Measurements from ENCODE around the gene MDN1. TPM values are rescaled to one million over a fixed set of nuclear protein-coding genes. Genes with fewer than 3 reads are reported as not detected.

Gene MDN1
- total and polyA plus RNA-seq, 3 donors from 2014 or later = 39.1 to 89.0 (median 80.3) TPM

DNA sequence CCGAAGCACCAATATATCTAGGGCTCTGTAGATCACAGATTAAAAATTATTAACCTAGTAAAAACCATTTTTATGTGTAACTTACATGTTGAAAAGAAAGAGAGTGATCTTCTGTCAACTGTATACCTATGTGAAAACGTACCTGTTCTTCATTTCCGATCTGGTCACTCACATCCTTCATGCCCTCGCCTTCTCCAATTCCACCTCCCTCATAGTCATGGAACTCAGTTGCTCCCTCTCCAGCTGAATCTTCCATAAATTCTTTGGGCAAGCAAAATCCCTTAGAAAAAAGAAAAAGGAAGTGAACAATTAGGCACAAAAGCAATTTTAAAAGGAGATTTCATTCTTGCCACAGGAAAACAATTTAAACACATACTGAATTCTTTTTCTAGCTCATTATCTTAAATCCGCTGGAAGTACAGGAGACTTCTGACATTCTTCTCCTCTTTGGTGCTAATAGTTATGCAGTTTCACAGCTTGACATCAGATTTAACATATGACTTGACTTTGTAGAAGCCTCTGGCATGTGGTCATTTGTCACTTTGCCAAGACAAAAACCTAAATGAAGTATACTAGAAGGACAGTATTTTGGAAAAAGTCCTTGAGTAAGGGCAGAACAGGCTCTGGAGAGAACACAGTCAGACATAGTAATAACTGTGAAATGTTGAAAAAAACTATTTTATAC is 151.6 kb downstream of the MDN1 start:
- 83 to 92% methylated on average over 5 of the region's 5 CpGs for WGBS, 2 donors
- Histone ChIP-seq H3K36me3 (ENCODE audit: low read depth, missing control alignments) (no peaks in the 10 kb centered on the region), H3K27me3 (no peaks in the 10 kb centered on the region), H3K4me3 (no peak overlapping the region), H3K27ac (no peak overlapping the region), H3K9me3 (no peaks in the 10 kb centered on the region), H3K4me1 (peaks cover 12% of the 10 kb centered on the region)
- DNase-seq = no peak
- no peak for TF ChIP-seq POLR2A (IDR thresholded peaks at IDR 0.05)
- TF ChIP-seq, protein P1, sequence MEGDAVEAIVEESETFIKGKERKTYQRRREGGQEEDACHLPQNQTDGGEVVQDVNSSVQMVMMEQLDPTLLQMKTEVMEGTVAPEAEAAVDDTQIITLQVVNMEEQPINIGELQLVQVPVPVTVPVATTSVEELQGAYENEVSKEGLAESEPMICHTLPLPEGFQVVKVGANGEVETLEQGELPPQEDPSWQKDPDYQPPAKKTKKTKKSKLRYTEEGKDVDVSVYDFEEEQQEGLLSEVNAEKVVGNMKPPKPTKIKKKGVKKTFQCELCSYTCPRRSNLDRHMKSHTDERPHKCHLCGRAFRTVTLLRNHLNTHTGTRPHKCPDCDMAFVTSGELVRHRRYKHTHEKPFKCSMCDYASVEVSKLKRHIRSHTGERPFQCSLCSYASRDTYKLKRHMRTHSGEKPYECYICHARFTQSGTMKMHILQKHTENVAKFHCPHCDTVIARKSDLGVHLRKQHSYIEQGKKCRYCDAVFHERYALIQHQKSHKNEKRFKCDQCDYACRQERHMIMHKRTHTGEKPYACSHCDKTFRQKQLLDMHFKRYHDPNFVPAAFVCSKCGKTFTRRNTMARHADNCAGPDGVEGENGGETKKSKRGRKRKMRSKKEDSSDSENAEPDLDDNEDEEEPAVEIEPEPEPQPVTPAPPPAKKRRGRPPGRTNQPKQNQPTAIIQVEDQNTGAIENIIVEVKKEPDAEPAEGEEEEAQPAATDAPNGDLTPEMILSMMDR (IDR thresholded peaks at IDR 0.05) = no peak
- intact Hi-C loops (cut with DNase I; ENCODE audit: low total_unique reads) = no loop called here

DNA sequence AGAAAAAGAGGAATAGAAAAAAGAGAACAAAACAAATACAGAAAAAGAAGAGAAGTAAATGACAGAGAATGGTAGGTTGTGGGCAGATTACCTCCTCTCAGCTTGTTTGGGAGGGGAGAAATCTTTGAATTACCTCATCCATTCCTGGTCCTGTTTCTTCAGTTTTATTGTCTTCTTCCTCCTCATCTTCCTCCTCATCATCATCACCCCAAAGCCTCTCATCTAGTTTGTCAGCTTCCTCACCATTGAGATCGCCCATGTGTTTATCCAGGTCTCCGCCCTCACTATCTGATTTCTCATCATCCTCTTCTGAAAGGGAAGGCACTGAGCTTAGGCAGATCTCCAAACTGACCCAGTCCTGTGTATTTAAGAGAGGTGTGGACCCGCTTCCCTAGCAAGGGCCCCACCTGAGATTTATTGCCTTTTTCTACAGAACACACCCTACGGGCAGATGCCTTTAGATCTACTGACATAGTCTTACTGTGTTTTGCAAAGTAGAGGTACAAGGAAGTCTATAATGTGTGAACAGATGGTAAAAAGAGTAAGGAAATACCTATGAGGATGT is 156.9 kb downstream of the MDN1 start:
- H3K27ac ChIP-seq = no peak overlapping the region
- intact Hi-C loops (cut with DNase I; ENCODE audit: low total_unique reads) = no loop called here
- no peaks in the 10 kb centered on the region for H3K4me1 ChIP-seq
- H3K9me3 ChIP-seq = no peaks in the 10 kb centered on the region
- WGBS, 2 donors = 94 to 97% methylated on average over 4 of the region's 4 CpGs
- TF ChIP-seq, protein P1 (IDR thresholded peaks at IDR 0.05) = no peak
- TF ChIP-seq POLR2A (IDR thresholded peaks at IDR 0.05) = no peak
- no peak for DNase-seq
- H3K36me3 ChIP-seq (ENCODE audit: low read depth, missing control alignments) = no peaks in the 10 kb centered on the region
- no peaks in the 10 kb centered on the region for H3K27me3 ChIP-seq
- no peak overlapping the region for H3K4me3 ChIP-seq

DNA sequence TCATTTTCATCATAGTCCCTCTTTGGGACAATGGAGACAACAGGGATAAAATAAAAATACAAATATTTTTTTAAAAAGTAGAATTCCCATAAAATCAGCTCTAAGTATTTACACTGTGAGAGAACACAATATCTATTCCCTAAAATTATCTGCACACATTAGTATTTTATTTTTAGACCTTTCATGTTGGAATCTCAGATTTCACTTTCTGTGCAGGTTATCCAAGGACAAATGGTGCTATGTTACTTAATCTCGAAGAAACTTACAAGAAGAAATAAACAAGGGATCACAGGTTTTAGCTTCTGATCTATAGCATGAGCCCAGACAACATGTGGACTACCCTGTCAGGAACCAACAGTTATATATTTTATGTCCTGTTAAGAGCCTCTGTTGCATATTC is 158.0 kb downstream of the MDN1 start:
- no peak for DNase-seq
- H3K4me3 ChIP-seq = no peak overlapping the region
- no peak for TF ChIP-seq POLR2A (IDR thresholded peaks at IDR 0.05)
- TF ChIP-seq, protein P1 (IDR thresholded peaks at IDR 0.05) = no peak
- 27 to 58% methylated on average over 1 of the region's 1 CpG for WGBS, 2 donors
- no peaks in the 10 kb centered on the region for H3K9me3 ChIP-seq
- no peaks in the 10 kb centered on the region for H3K27me3 ChIP-seq
- intact Hi-C loops (cut with DNase I; ENCODE audit: low total_unique reads) = no loop called here
- no peak overlapping the region for H3K27ac ChIP-seq
- no peaks in the 10 kb centered on the region for H3K4me1 ChIP-seq
- no peaks in the 10 kb centered on the region for H3K36me3 ChIP-seq (ENCODE audit: low read depth, missing control alignments)

DNA sequence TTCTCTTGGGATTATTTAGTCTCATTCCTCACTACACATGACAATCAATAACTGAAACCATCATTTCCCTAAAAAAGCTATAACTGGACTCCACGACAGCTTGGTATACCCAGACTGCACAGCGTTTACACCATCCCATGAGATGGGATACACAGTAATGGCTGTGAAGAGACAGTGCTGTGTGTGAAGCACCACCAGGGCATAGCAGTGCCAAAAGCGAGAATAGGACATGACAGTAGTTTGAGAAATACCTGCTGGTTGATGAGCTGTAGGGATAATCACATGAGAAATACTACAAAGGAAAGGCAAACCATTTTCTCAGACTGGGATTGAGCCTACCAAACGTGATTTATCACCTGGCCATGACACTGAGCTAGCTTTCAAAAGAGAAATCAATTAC is 158.6 kb downstream of the MDN1 start:
- intact Hi-C loops (cut with DNase I; ENCODE audit: low total_unique reads) = no loop called here
- 89 to 93% methylated on average over 4 of the region's 4 CpGs for WGBS, 2 donors
- no peak for TF ChIP-seq POLR2A (IDR thresholded peaks at IDR 0.05)
- TF ChIP-seq, protein P1 (IDR thresholded peaks at IDR 0.05) = no peak
- Histone ChIP-seq H3K4me3 (no peak overlapping the region), H3K9me3 (no peaks in the 10 kb centered on the region), H3K4me1 (no peaks in the 10 kb centered on the region), H3K27me3 (no peaks in the 10 kb centered on the region), H3K27ac (no peak overlapping the region), H3K36me3 (ENCODE audit: low read depth, missing control alignments) (no peaks in the 10 kb centered on the region)
- no peak for DNase-seq
